GM18907 (cell line): Measurements from ENCODE around the gene LRCH1.

Source experiments
- ATAC-seq: cut with Tn5 transposase; IDR thresholded peaks from one replicate; pipeline ENCODE4 v1.9.1; 2021; ENCODE audit warnings: mild to moderate bottlenecking, moderate library complexity; ENCODE audit not compliant: unreplicated experiment

Gene LRCH1

GRCh38 chr13:46632176-46632575 lies 79.2 kb downstream of the LRCH1 start:
- no peak for ATAC-seq

DNA sequence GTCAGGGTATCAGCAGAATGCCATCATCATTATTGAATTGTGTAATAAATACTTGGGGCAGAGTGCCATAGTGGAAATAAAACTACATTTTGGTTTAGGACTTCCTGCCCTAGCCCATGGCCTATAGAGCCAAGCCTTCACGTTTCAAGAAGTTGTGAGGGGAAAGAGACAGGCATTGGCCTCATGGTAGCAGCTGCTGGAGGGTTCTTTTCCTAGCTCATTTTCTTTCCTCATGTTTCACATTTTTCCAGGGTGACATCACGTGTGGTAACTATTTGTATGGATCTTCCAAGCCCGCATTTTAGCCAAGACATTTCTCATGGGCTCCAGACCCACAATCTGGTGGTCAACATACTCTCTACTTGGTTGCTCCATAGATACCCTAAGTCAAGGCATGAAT lies 80.4 kb downstream of the LRCH1 start:
- no peak for ATAC-seq

- no peak for ATAC-seq
These were observed 83.5 kb downstream of the LRCH1 start for GRCh38 chr13:46636451-46636850.

DNA sequence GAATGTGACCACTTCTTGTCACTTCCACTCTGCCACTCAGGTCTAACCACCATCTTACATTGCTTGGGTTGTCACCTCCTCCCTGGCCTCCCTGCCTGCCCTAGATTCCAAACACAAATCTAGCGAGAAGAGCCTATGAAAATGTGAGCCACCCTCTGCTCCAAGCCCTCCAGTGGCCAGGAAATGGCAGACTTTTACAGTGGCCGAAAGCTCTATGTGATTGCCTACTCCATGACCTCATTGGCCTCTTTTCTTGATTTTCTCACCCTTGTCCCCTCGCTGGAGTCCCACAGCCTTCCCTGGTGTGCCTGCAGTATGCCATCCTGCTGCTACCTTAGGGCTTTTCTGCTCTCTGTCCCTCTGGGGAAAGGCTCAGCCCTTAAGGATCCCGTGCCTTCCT lies 84.2 kb downstream of the LRCH1 start:
- ATAC-seq, result no peak

GRCh38 chr13:46638262-46638661 lies 85.3 kb downstream of the LRCH1 start:
- ATAC-seq, result no peak

GRCh38 chr13:46639033-46639981 lies 86.3 kb downstream of the LRCH1 start:
- ATAC-seq, result peak; percentile 91

DNA sequence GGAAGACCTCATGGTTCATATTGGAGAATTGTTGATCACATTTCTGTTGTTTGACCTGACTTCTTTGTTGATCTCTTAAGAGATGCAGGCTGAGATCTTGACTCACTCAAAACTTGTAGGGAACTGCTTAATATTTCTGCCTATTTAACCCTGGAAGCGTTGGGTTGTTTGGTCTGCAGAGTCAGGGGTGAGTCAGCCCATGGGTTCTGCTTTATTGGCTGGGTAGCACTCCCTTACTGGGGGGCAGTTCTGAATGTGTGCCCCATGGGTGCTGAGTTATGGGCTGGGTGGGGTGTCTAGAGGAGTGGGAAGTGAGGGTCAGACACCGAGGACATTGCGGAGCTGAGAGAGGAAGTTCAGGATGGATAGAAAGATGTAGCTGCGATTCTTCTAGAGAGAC lies 87.9 kb downstream of the LRCH1 start:
- no peak for ATAC-seq

- ATAC-seq, result no peak
These were observed 88.5 kb downstream of the LRCH1 start for GRCh38 chr13:46641274-46642081.

DNA sequence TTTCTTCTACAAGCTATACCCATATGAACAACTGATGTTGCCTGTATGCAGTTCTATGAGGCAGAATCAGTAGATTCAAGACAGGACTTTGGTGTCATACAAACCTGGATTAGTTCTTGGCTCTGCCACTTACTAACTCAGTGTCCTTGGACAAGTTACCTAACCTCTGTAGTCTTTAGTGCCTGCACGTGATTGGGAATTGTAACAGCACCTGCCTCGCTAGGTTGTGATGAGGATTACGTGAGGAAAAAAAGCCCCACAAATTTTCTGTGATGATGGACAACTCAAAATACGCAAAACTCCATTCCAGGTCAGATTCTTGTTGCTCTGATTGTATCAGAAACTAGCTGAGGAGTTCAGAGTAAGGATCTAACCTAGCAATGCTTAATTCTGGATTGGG lies 89.3 kb downstream of the LRCH1 start:
- ATAC-seq, result no peak

DNA sequence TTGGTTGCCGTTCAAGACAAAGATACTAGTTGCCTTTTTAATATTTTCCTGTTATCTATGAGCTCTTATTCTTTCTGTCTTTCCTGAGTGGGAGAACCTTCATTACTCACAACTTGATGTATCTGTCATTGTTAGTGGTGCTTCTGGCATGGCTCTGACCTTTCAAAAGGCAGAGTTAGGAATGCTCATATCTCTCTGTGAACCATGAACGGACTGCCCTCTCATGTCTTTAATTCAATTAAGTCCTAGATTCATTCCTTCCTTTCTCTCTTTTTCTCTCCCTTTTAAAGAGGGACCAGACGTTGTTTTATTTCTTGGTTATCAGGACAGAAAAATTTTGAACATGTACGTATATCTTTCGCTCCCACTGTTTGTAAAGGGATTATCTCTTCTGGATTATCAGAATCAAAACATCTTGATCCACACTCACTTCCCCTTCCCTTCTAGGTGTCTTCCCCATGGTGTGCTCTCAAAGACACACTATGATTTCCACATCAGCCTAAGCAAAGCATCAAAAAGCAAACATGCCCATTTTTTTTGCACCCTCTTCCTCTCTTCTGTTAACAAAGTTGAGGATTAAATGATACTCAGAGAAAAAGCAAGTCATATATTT lies 90.3 kb downstream of the LRCH1 start:
- ATAC-seq, result no peak

- no peak for ATAC-seq
These were observed 91.8 kb downstream of the LRCH1 start for GRCh38 chr13:46644816-46645215.

DNA sequence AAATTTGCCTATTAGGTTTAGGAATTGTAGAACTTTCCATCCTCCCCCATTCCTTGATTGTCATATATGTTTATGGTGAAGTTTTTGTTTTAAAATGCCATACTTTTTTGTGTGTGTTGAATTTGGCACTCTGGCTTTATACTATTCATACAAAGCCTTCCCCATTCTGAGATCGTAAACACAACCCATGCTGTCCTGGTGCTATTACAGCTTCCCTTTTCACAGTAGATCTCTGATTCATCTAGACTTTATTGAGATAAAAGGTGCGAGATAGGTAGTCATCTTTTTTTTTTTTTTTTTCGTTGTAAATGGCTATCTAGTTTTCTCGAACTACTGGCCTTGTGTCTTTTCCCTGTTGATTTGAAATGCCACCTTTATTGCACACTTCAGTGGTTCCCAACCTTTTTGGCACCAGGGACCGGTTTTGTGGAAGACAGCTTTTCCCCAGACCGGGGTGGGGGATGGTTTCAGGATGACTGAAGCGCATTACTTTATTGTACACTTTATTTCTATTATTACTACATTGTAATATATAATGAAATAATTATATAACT lies 94.6 kb downstream of the LRCH1 start:
- ATAC-seq, result no peak

DNA sequence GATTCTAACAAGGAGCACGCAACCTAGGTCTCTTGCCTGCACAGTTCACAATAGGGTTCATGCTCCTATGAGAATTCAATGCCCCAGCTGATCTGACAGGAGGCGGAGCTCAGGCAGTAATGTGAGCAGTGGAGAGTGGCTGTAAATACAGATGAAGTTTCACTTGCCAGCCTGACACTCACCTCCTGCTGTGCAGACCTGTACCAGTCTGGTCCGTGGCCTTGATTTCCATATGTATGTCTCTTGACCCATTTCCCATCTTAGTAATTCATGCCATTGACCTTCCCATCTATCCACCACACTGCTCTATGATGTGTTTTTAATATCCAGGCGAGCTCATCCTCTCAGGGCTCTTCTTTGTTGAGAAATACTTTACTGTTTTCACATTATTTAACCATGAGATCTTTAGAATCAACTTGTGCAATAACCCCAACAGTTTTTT lies 95.2 kb downstream of the LRCH1 start:
- ATAC-seq, result peak; percentile 81

DNA sequence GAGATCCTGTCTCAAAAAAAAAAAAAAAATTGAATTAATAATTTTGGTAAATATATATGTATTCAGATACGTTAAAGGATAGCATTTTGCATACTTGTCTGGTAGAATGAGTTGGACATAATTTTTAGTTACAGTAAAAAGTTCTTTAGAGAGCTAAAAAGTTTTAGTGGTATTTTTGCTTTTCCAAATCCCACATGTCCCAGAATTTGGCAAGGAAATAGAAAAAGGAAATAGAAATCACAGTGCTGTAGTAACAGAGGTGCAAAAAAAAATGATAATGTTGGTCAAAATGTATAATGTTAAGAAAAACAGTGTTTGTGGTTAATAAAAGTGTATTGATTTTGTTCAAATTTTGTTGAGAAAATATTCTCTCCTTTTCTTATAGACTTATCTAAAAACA lies 96.8 kb downstream of the LRCH1 start:
- ATAC-seq, result no peak

DNA sequence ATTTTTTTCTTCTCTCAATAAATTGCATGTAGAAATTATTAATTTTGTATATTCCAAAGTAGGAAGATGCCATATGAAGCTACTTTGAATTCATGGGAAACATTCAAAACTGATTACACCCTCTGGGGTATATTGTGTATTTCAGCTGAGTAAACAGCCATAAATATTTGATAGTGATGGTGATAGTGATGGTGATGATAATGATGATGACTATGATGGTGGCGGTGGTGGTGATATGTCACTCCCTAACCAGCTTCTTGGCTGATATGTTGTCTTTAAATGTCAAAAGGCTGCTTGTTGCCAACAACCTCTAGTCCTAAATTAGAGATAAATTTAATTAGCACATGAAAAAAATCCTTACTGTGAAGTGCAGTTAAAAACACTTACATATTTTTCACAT lies 102.0 kb downstream of the LRCH1 start:
- ATAC-seq, result no peak

- ATAC-seq, result no peak
These were observed 102.6 kb downstream of the LRCH1 start for GRCh38 chr13:46655377-46656180.

GRCh38 chr13:46656786-46657185 lies 103.8 kb downstream of the LRCH1 start:
- ATAC-seq, result peak; percentile 63

- no peak for ATAC-seq
These were observed 106.6 kb downstream of the LRCH1 start for GRCh38 chr13:46659413-46660065.

GRCh38 chr13:46660416-46660815 lies 107.4 kb downstream of the LRCH1 start:
- ATAC-seq, result no peak

DNA sequence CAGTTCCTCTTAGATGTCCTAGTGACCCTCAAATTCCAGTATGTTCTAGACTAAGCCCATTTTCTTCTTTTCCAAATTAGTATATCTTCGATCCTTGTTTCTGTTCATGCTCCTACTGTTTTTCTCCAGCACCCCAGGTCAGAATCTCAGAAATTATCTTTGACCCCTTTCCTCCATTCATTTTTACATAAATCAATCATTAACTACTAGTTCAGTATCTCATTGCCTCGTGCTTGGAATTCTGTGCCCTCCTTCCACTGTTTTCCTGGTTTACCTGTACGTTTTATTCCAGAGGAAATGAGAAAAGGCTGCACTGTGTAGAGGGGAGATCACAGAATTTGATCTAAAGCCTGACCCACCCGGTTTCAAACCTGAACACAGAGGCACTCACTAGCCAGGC lies 107.9 kb downstream of the LRCH1 start:
- ATAC-seq, result no peak
